ENCODE measurements around the gene TARS1. TPM values are rescaled to one million over a fixed set of nuclear protein-coding genes. Genes with fewer than 3 reads are reported as not detected.

The TARS1 gene
- total and polyA plus RNA-seq, 9 donors, result 34.1 to 176 (median 48.9) TPM

GRCh38 chr5:33468775-33469435, 28.1 kb downstream of the TARS1 start:
- intact Hi-C loops (cut with DNase I), result no loop called here
- H3K9me3 ChIP-seq, result no peaks in the 10 kb centered on the region

GRCh38 chr5:33470544-33470943, 29.8 kb downstream of the TARS1 start:
- Histone ChIP-seq H3K4me3 (no peak overlapping the region), H3K27ac (no peak overlapping the region), H3K4me1 (ENCODE audit: insufficient read depth) (no peaks in the 10 kb centered on the region), H3K27me3 (no peaks in the 10 kb centered on the region), H3K36me3 (no peaks in the 10 kb centered on the region), H3K9me3 (no peaks in the 10 kb centered on the region)
- intact Hi-C loops (cut with DNase I), result no loop called here
- 37 to 96% (median 56%) methylated on average over 3 of the region's 3 CpGs for WGBS, 3 donors
- TF ChIP-seq EP300 (IDR thresholded peaks at IDR 0.05), result no peak
- DNase-seq, result no peak

More at GRCh38 chr5:33468775-33469435, 28.1 kb downstream of the TARS1 start:
- no peak for DNase-seq
- Histone ChIP-seq H3K4me1 (ENCODE audit: insufficient read depth) (no peaks in the 10 kb centered on the region), H3K4me3 (no peak overlapping the region), H3K36me3 (no peaks in the 10 kb centered on the region), H3K27ac (no peak overlapping the region), H3K27me3 (no peaks in the 10 kb centered on the region)
- TF ChIP-seq EP300 (IDR thresholded peaks at IDR 0.05) (no peak), CTCF (IDR thresholded peaks at IDR 0.05) (no peak), POLR2A (IDR thresholded peaks at IDR 0.05) (no peak)
- 83 to 87% (median 84%) methylated on average over 9 of the region's 9 CpGs for WGBS, 3 donors

GRCh38 chr5:33472805-33473409, 32.1 kb downstream of the TARS1 start:
- no peaks in the 10 kb centered on the region for H3K4me1 ChIP-seq (ENCODE audit: insufficient read depth)
- no peaks in the 10 kb centered on the region for H3K27me3 ChIP-seq
- no peaks in the 10 kb centered on the region for H3K36me3 ChIP-seq
- DNase-seq, result no peak
- intact Hi-C loops (cut with DNase I), result no loop called here
- WGBS, 3 donors, result 43 to 48% (median 45%) methylated on average over 2 of the region's 2 CpGs
- TF ChIP-seq POLR2A (IDR thresholded peaks at IDR 0.05) (no peak), EP300 (IDR thresholded peaks at IDR 0.05) (no peak), CTCF (IDR thresholded peaks at IDR 0.05) (no peak)
- no peak overlapping the region for H3K27ac ChIP-seq
- H3K9me3 ChIP-seq, result no peaks in the 10 kb centered on the region
- no peak overlapping the region for H3K4me3 ChIP-seq

- Histone ChIP-seq H3K27me3 (no peaks in the 10 kb centered on the region), H3K27ac (no peak overlapping the region), H3K9me3 (no peaks in the 10 kb centered on the region), H3K4me1 (ENCODE audit: insufficient read depth) (no peaks in the 10 kb centered on the region), H3K36me3 (no peaks in the 10 kb centered on the region), H3K4me3 (no peak overlapping the region)
- TF ChIP-seq POLR2A (IDR thresholded peaks at IDR 0.05) (no peak), CTCF (IDR thresholded peaks at IDR 0.05) (no peak), EP300 (IDR thresholded peaks at IDR 0.05) (no peak)
- DNase-seq, result no peak
- 85 to 97% (median 92%) methylated on average over 2 of the region's 2 CpGs for WGBS, 3 donors
- intact Hi-C loops (cut with DNase I), result no loop called here
Observed at GRCh38 chr5:33474004-33474403, 33.2 kb downstream of the TARS1 start.

GRCh38 chr5:33474931-33475499, 34.2 kb downstream of the TARS1 start:
- Histone ChIP-seq H3K27ac (no peak overlapping the region), H3K36me3 (no peaks in the 10 kb centered on the region), H3K27me3 (no peaks in the 10 kb centered on the region), H3K4me1 (ENCODE audit: insufficient read depth) (no peaks in the 10 kb centered on the region), H3K4me3 (no peak overlapping the region), H3K9me3 (no peaks in the 10 kb centered on the region)
- intact Hi-C loops (cut with DNase I), result no loop called here
- 92 to 94% (median 92%) methylated on average over 3 of the region's 3 CpGs for WGBS, 3 donors
- TF ChIP-seq EP300 (IDR thresholded peaks at IDR 0.05), result no peak
- TF ChIP-seq POLR2A (IDR thresholded peaks at IDR 0.05), result no peak
- no peak for TF ChIP-seq CTCF (IDR thresholded peaks at IDR 0.05)
- DNase-seq, result no peak

All from ovary (tissue), 9 donors.